Endodermal cell (in vitro differentiated cells): ENCODE data around the gene FAM193A. TPM values are rescaled to one million over a fixed set of nuclear protein-coding genes. Genes with fewer than 3 reads are reported as not detected.
A peak's percentile ranks its signal among the peaks of the same experiment; 100 is the strongest.

Experiments used
- DNase-seq: peaks from one replicate; pipeline ENCODE4 v3.0.0-alpha.2; 2017
- H3K27ac ChIP-seq: 2 replicates; pipeline ENCODE4 v1.5.1; 2013; ENCODE audit warnings: mild to moderate bottlenecking, low read depth, low read length, moderate library complexity
- H3K27me3 ChIP-seq: 2 replicates; pipeline ENCODE4 v1.6.1; 2013; ENCODE audit warnings: mild to moderate bottlenecking, low read length, moderate library complexity; ENCODE audit not compliant: insufficient read depth, control insufficient read depth, poor library complexity, severe bottlenecking
- H3K36me3 ChIP-seq: 2 replicates; pipeline ENCODE4 v1.7.0; 2013; ENCODE audit warnings: mild to moderate bottlenecking, low read length, moderate library complexity; ENCODE audit not compliant: control insufficient read depth, insufficient read depth
- H3K4me1 ChIP-seq: one replicate; pipeline ENCODE4 v1.7.0; 2013; ENCODE audit warnings: low read length; ENCODE audit not compliant: control insufficient read depth, insufficient read depth
- H3K4me3 ChIP-seq: 2 replicates; pipeline ENCODE4 v1.5.1; 2013; ENCODE audit warnings: mild to moderate bottlenecking, low read length, moderate library complexity
- H3K9ac ChIP-seq: 2 replicates; pipeline ENCODE4 v1.6.1; 2013; ENCODE audit warnings: mild to moderate bottlenecking, low read length, moderate library complexity; ENCODE audit not compliant: poor library complexity, severe bottlenecking; ENCODE audit errors: extremely low read depth
- H3K9me3 ChIP-seq: 2 replicates; pipeline ENCODE4 v1.6.1; 2013; ENCODE audit warnings: mild to moderate bottlenecking, low read length, moderate library complexity; ENCODE audit not compliant: control insufficient read depth
- H3K27ac Mint-ChIP-seq: 2 replicates; pipeline ENCODE4 v1.8.0; 2020; ENCODE audit warnings: mixed read lengths
- H3K27me3 Mint-ChIP-seq: 2 replicates; pipeline ENCODE4 v1.8.0; 2021; ENCODE audit warnings: mild to moderate bottlenecking, mixed read lengths; ENCODE audit not compliant: insufficient read depth
- H3K36me3 Mint-ChIP-seq: 2 replicates; pipeline ENCODE4 v1.8.0; 2020; ENCODE audit warnings: low read depth, mixed read lengths
- H3K4me1 Mint-ChIP-seq: 2 replicates; pipeline ENCODE4 v1.8.0; 2020; ENCODE audit warnings: mixed read lengths
- H3K4me3 Mint-ChIP-seq: 2 replicates; pipeline ENCODE4 v1.8.0; 2020; ENCODE audit warnings: mild to moderate bottlenecking, moderate library complexity, mixed read lengths
- H3K9me3 Mint-ChIP-seq: 2 replicates; pipeline ENCODE4 v1.8.0; 2020; ENCODE audit warnings: mild to moderate bottlenecking, mixed read lengths
- WGBS, 2 experiments: methylation state at CpG; one replicate each; pipeline versions ENCODE4 v1.1.5 to v1.1.7; 2013; ENCODE audit warnings: missing lambda C conversion rate in 2 of 2, mixed read lengths in 1 of 2; ENCODE audit not compliant: insufficient coverage in 1 of 2, insufficient read length in 1 of 2; 5-methylcytosine and 5-hydroxymethylcytosine counted together
- long read RNA-seq, 4 experiments: library from polyadenylated mRNA in 2 of 4; library from RNA in 1 of 4; library from capped mRNA in 1 of 4; stranded (forward) in 3 of 4; unstranded in 1 of 4; transcript quantifications; one replicate each; pipeline ENCODE4 v2.0.0, GENCODE V29; 2020 to 2021; ENCODE audit warnings: inconsistent platforms in 1 of 4
- polyA plus RNA-seq, 2 experiments: library from polyadenylated mRNA; stranded (reverse); fragments of 50-300 nt; gene quantifications; one replicate each; pipeline ENCODE4 v1.2.3, GENCODE V29; 2013
- total RNA-seq, 2 donors: library from RNA; stranded (reverse); fragmentation: NEBNext Ultra II Directional in 1 of 2; extraction: Animal tissue kit (Norgen Biotek cat#: 25700) in 1 of 2; gene quantifications; 2 replicates in 1 of 2; 3 replicates in 1 of 2; pipeline ENCODE4 v1.2.1, GENCODE V29; 2021
- TF ChIP-seq, protein P1 (sequence below): fragments of 200-600 bp; sonication (generic); conservative IDR thresholded peaks from 2 replicates; pipeline ENCODE4 v1.5.0; 2021; ENCODE audit warnings: antibody characterized with exemption, mild to moderate bottlenecking

FAM193A gene, protein sequence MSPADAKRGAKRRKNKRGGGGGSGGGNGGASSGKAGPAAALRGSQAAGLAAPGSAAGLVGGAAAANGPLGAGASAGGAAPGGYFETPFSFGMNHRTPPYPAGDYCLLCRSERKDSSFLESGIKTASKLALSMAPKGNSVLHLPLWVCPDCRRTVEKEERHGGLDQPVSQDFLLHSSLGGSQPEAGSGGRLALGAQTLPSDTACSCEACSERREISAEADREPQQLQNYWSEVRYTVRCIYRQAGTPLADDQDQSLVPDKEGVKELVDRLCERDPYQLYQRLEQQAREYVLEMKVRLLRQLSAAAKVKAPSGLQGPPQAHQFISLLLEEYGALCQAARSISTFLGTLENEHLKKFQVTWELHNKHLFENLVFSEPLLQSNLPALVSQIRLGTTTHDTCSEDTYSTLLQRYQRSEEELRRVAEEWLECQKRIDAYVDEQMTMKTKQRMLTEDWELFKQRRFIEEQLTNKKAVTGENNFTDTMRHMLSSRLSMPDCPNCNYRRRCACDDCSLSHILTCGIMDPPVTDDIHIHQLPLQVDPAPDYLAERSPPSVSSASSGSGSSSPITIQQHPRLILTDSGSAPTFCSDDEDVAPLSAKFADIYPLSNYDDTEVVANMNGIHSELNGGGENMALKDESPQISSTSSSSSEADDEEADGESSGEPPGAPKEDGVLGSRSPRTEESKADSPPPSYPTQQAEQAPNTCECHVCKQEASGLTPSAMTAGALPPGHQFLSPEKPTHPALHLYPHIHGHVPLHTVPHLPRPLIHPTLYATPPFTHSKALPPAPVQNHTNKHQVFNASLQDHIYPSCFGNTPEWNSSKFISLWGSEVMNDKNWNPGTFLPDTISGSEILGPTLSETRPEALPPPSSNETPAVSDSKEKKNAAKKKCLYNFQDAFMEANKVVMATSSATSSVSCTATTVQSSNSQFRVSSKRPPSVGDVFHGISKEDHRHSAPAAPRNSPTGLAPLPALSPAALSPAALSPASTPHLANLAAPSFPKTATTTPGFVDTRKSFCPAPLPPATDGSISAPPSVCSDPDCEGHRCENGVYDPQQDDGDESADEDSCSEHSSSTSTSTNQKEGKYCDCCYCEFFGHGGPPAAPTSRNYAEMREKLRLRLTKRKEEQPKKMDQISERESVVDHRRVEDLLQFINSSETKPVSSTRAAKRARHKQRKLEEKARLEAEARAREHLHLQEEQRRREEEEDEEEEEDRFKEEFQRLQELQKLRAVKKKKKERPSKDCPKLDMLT (N-terminal part only)
- total RNA-seq, result 10 to 100 TPM; 32.1 to 39.0 TPM
- polyA plus RNA-seq (2013, experiment 1 of 2), result 26.9 TPM
- polyA plus RNA-seq (2013, experiment 2 of 2), result 25.5 TPM
- long read RNA-seq, experiment 1, partial matches to known transcripts, result 9 of 10 reads
- long read RNA-seq, experiment 1, other reads (novel, unspliced or antisense), result 1 of 10 reads
- long read RNA-seq, experiment 2, full-length matches to known transcripts, result 5 of 29 reads
- long read RNA-seq, experiment 2, partial matches to known transcripts, result 12 of 29 reads
- long read RNA-seq, experiment 2, other reads (novel, unspliced or antisense), result 12 of 29 reads
- long read RNA-seq, experiment 3, partial matches to known transcripts, result 10 of 18 reads
- long read RNA-seq, experiment 3, other reads (novel, unspliced or antisense), result 6 of 18 reads
- long read RNA-seq, experiment 4, partial matches to known transcripts, result 1 of 1 reads
- long read RNA-seq, experiment 4, other reads (novel, unspliced or antisense), result 0 of 1 reads

DNA sequence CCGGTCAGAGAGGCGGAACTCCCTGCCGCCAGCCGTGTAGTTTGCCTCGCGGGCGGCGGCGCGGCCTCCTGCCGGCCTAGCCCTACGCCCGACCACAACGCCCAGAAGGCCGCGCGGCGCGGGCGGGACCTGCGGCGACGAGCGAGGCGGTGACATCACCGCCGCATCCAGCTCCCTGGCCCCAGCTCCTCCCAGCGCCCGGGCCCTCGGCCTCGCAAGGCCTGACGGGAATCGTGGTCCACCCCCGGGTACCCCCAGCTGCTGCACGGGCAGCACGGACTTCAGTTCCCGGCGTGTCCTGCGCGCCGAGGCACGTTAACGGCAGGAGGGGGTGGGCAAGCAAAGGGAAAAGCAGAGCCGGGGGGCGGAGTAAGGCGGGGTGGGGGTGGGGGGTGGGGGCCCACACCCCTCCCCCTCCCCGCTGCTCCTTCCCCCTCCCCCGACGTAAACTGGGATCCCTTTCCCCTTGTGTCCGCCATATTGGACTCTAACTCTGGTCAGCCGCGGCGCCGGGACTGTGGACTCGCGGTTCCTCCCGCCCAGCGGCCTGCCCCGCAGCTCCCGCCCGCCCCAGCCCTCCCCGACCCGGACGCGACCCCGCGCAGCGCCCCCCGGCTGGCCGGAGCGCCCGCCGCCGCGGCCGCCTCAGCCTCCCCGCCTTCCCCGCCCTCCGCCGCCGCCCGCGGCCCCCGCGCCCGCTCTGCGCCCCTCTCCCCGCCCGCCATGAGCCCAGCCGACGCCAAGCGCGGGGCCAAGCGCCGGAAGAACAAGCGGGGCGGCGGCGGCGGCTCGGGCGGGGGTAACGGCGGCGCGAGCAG is at the start of gene FAM193A:
Gene FAM193A, plus strand, starts transcription at position 455 of the 818 bp plus-strand sequence. Its CDS starts 269 bp downstream, at position 724.
- peak within 1 kb of the TSS; percentile 99 for H3K27ac Mint-ChIP-seq
- H3K9me3 ChIP-seq, result no peaks in the 10 kb centered on the region
- H3K36me3 Mint-ChIP-seq, result peaks cover 4% of the 10 kb centered on the region
- peak within 1 kb of the TSS; percentile 86 for H3K9ac ChIP-seq
- no peaks in the 10 kb centered on the region for H3K4me1 ChIP-seq
- peaks cover 10% of the 10 kb centered on the region for H3K4me1 Mint-ChIP-seq
- H3K4me3 ChIP-seq, result peak within 1 kb of the TSS; percentile 90
- H3K36me3 ChIP-seq, result peaks cover 5% of the 10 kb centered on the region
- DNase-seq, result peak; percentile 100
- H3K9me3 Mint-ChIP-seq, result no peaks in the 10 kb centered on the region
- 0% methylated on average over 14 to 97 of the region's 106 CpGs for WGBS, 2 experiments
- peak within 1 kb of the TSS; percentile 97 for H3K27ac ChIP-seq
- no peaks in the 10 kb centered on the region for H3K27me3 ChIP-seq
- no peaks in the 10 kb centered on the region for H3K27me3 Mint-ChIP-seq
- peak within 1 kb of the TSS; percentile 83 for H3K4me3 Mint-ChIP-seq
- TF ChIP-seq, protein P1, sequence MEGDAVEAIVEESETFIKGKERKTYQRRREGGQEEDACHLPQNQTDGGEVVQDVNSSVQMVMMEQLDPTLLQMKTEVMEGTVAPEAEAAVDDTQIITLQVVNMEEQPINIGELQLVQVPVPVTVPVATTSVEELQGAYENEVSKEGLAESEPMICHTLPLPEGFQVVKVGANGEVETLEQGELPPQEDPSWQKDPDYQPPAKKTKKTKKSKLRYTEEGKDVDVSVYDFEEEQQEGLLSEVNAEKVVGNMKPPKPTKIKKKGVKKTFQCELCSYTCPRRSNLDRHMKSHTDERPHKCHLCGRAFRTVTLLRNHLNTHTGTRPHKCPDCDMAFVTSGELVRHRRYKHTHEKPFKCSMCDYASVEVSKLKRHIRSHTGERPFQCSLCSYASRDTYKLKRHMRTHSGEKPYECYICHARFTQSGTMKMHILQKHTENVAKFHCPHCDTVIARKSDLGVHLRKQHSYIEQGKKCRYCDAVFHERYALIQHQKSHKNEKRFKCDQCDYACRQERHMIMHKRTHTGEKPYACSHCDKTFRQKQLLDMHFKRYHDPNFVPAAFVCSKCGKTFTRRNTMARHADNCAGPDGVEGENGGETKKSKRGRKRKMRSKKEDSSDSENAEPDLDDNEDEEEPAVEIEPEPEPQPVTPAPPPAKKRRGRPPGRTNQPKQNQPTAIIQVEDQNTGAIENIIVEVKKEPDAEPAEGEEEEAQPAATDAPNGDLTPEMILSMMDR, result no peak

DNA sequence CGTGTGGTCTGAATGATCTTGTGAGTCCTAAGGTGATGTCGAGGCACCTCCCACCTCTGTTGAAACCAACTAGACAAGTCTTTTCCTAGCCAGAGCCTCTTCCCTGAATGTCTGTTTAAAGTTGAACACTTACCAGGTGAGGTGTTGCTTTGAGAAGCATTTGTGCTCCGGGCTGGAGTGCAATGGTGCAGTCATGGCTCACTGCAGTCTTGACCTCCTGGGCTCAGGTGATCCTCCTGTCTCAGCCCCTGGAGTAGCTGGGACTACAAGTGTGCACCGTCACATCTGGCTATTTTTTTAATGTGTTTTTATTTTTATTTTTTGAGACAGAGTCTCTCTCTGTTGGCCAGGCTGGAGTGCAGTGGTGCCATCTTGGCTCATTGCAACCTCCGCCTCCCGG is 49.5 kb upstream of the FAM193A start:
- Mint-ChIP-seq H3K4me3 (no peak overlapping the region), H3K36me3 (peaks cover 29% of the 10 kb centered on the region), H3K9me3 (no peaks in the 10 kb centered on the region), H3K27me3 (no peaks in the 10 kb centered on the region), H3K27ac (peak overlapping the region; percentile 78), H3K4me1 (peaks cover 46% of the 10 kb centered on the region)
- no peak overlapping the region for H3K4me3 ChIP-seq
- H3K27ac ChIP-seq, result no peak overlapping the region
- no peaks in the 10 kb centered on the region for H3K4me1 ChIP-seq
- peaks cover 35% of the 10 kb centered on the region for H3K36me3 ChIP-seq
- no peaks in the 10 kb centered on the region for H3K9me3 ChIP-seq
- DNase-seq, result no peak
- H3K27me3 ChIP-seq, result no peaks in the 10 kb centered on the region
- TF ChIP-seq, protein P1, result no peak
- 93 to 100% methylated on average over 3 to 6 of the region's 6 CpGs for WGBS, 2 experiments
- H3K9ac ChIP-seq, result no peak overlapping the region
